HG03103 (cell line): ENCODE results near the gene NR4A1.

Experiments used
- ATAC-seq: cut with Tn5 transposase; IDR thresholded peaks from one replicate; pipeline ENCODE4 v1.9.1; 2021; ENCODE audit warnings: low read depth; ENCODE audit not compliant: unreplicated experiment

Gene NR4A1

GRCh38 chr12:52056801-52057637, 5.8 kb downstream of the NR4A1 start:
- no peak for ATAC-seq

- ATAC-seq = no peak
Measured at GRCh38 chr12:52057638-52058576, 6.7 kb downstream of the NR4A1 start.

- ATAC-seq = no peak
Measured at GRCh38 chr12:52058631-52059361, 7.6 kb downstream of the NR4A1 start.

DNA sequence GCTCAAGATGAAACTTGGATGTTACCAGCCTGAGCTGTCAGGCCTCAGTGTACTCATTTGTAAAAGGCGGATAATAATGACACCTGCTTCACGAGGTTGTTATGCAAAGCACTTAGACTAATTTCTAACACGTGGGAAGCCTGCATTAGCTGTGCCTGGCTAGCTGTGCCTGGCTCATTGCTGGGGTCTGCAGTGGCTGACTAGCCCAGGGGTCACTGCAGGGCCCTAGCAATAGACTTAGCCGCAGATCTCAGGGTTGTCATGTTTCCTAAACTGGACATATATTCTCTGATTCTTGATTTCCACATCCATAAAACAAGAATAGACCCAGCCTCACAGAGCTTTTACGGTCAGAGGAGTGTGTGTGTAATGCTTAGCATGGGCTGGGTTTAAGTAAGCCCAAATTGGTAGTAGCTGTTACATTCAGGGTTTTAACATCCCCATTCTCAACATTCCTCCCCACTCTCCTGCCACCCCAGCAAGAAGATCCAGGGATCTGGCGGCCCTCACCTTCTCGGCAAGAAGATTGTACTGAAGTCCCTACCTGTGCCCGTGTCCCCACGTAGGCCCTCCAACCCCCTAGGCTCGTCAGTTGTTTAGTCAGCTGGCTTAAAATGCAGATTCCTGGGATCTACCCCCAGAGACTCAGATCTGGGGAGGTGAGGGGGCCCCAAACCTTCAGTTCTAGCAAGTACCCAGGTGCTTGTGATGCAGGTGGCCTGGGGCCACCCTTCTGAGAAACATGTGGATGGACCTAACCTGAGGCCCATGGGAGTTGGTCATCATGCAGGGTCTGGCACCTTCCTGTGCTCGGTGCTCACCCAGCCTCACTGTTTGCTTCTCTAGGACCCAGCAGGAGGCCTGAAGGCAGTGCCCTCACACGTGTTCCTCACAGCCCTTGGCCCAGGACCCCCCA, 8.6 kb downstream of the NR4A1 start:
- ATAC-seq = no peak

- no peak for ATAC-seq
Measured at GRCh38 chr12:52060498-52061177, 9.4 kb downstream of the NR4A1 start.

DNA sequence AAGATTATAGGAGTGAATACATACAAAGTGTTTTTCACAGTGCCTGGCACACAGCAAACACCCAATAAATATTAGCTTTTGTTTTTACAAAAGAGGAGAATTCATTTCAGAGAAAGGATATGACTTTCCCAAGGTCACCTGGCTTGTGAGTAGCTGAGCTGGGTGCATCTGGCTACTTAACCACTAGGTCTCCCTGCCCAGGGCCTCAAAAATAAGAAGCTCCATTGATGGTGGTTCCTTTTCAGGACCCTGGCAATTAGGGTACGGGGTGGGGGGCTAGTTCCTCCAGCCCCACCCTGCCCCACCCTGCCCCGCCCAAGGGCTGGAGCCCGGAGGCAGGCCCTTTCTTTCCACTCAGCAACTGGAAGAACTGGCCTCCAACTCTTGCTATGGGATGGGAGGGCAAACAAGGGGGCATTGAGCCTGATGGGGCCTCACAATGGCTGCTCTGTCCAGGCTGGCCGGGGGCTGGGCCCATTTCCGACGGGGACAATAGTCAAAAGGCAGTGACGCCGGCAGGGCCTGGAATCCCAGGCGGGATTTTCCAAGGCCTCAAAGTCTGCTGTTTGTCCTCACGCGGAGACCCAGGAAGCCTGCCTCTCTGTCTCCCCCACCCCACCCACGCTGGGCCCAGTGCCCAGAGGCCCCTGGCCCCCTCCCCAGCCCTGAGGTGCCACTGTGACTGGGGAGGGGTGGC, 10.4 kb downstream of the NR4A1 start:
- ATAC-seq = no peak

- no peak for ATAC-seq
Measured at GRCh38 chr12:52062167-52063081, 11.2 kb downstream of the NR4A1 start.

GRCh38 chr12:52063082-52063924, 12.1 kb downstream of the NR4A1 start:
- ATAC-seq = no peak

DNA sequence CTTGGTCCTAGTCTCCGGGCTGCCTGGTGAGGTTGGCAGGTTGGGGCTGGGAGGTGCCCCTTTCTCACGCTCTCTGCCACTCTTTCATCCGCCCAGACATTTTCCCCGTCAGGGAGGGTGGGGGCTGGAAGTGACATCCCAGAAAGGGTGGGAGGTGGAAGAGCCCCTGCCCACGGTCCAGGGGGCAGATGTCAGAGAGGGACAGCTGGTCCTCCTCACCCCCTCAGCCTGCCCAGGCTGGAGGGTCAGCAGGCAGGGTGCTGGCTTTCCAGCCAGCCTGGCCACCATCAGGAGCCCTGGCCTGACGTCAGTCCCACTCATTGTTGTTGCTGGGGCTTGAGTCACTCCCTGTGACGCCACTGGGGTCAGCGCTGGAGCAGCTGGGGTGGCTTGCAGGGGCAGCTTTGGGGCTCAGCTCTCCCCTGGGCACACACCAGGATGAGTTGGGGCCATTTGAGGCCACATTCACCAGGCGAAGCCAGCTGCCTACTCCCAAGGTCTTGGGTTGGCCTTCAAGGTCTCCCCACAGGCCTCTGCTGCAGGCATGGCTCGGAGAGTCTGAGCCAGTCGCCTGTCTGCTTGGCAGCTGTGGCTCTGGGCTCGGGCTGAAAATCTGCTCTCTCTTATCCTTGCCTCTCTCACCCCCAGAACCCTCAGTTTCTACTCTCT, 12.9 kb downstream of the NR4A1 start:
- no peak for ATAC-seq

GRCh38 chr12:52066346-52067080, 15.3 kb downstream of the NR4A1 start:
- no peak for ATAC-seq

GRCh38 chr12:52067081-52067374, 15.8 kb downstream of the NR4A1 start:
- no peak for ATAC-seq

DNA sequence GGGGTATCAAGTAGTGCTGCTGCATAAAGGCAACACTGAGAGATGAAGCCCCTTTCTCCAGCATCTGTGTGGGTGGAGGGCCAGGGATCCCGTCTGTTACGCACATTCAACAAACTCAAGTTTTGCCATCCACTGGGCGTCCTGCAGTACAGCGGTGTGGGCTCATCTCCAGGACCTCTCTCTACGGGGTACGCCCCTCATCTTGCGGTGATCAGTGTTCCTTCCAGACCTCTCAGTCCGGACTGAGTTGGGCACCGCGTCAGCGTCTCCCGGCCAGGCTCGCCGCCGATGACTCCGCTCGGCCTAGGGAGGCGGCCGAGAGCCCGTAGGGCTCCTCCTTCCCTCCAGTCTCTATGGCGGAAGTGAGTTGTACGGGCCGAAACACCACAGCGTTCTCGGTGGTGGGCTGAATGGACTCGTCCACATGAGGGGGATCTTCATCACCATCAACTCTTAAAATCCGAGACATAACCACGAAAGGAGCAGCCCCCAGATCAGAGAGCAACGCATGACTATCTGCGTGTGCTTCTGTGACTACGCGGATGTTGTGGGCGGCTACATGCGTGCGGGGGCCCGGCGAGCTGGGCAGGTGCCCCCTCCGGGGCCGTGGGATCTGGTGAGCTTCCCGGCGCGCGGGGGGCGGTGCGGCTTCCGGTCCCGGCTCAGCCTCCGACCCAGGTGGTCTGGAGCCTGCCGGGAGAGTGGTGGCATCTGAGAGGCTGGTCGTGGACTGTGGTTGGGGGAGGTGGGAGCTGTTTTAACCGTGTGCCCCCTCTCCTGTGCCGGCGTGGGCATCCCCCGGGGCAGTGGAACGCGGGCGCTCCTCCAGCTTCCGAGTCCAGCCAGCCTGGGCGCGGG, 18.3 kb downstream of the NR4A1 start, which contains the start of gene ATG101:
ATG101 (plus strand) TSS at position 652 of the 858 bp plus-strand sequence. CDS start 3,673 bp downstream, outside the sequence.
- ATAC-seq = peak; percentile 84

DNA sequence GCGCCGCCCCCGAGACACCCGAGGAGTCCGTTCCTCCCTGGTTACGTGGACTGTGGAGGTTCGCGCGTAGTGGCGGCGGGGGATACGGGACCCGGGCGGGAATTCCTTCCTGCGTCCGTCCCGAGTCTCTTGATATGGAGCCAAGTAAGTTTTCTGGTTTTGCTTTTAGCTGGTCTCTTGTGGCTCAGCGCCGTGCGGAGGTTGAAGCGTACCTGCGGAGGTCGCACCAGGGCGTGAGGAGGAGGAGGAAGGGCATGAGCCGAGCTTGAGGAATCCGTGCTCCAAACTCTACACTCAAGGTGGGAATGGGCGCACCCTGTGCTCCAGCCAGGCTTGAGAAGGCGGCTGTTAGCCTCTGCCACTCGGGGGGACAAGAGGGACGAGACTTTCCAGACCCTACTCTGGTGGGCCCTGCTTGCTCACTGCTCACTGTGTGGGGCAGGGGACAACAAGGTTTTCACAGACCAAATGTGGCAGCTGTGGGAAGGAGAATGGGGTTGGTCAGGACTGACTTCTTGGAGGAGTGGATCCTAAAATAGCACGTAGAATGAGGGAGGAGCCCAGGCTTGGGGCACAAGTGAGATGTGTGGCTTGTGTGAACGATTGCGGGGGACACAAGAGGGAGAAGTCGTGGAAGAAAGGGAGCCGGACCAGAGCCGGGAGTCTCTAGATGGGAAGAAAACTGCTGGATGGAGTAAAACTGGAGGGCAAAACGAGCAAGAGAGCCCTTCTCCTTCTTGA, 19.1 kb downstream of the NR4A1 start:
- peak; percentile 15 for ATAC-seq
